ENCODE data around the gene FBXO46. TPM values are rescaled to one million over a fixed set of nuclear protein-coding genes. Genes with fewer than 3 reads are reported as not detected.

The FBXO46 gene
- total and polyA plus RNA-seq, 2 of the 4 experiments (the other 2 are of a cell fraction): 3.0 to 6.8 TPM

DNA sequence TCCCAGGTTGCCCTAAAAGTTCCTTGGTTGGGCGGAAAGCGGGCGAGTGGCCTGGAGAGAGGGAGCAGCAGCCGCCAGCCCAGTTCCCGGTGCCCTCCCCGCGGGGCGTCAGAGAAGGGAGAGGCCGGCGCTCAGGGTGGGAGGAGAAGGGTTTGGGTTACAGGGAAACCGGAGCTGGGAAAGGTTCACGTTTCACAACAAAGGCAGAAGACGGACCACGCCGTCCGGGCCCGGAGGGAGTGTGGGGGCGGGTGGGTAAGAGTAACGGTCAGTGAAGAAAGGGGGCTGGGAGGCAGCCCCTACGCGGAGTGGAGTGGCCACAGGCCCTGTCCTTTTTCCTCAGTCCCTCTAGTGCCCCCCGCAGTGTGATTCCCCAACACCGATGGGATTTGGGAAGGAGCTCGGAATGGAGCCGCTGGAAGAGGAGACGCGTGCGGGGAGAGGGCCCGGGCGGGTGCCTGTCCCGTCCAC lies 36.7 kb upstream of the FBXO46 start:
- DNase-seq: peak; percentile 89
- peaks cover 5% of the 10 kb centered on the region; the same call in 1 of the 2 replicates for H3K36me3 ChIP-seq (ENCODE audit: control insufficient read depth, insufficient read depth, low read length)
- peaks cover 22% of the 10 kb centered on the region for H3K4me1 ChIP-seq (ENCODE audit: control insufficient read depth, insufficient read depth, low read length)
- POLR2A ChIA-PET (ENCODE audit: unreplicated experiment): interaction anchor here (0.5 to 0.6 kb wide), 3 partner anchors 15 to 37 kb away, joined by 4 to 10 read pairs (median 5); partner anchors contain the start of gene FBXO46
- peak overlapping the region; percentile 86 for H4K91ac ChIP-seq (ENCODE audit: insufficient read depth, low read depth, low read length)
- H3K56ac ChIP-seq (ENCODE audit: extremely low read depth, insufficient read depth, low read length): peak overlapping the region; percentile 66
- peaks cover 0 to 20% of the 10 kb centered on the region in 2 experiments; a peak in 1 of 4 replicates for H3K79me1 ChIP-seq (ENCODE audit: low read depth in 1 of 2, low read length in 2 of 2)
- H2BK5ac ChIP-seq (ENCODE audit: low read depth, low read length, poor library complexity, severe bottlenecking): peak overlapping the region; percentile 97
- peak overlapping the region; percentile 98 for H2AK9ac ChIP-seq (replicated peaks; ENCODE audit: low read depth, low read length, poor library complexity)
- no TSS peak for BruUV-seq (replicated peaks)
- no peaks in the 10 kb centered on the region; the same call in 1 of the 2 replicates for H3K9me1 ChIP-seq (ENCODE audit: insufficient read depth, low read length)
- H2AFZ ChIP-seq (replicated peaks; ENCODE audit: low read length, poor library complexity): peak overlapping the region; percentile 88
- WGBS, 2 experiments (ENCODE audit: extremely low coverage in 2 of 2, insufficient read length in 1 of 2): 0% methylated on average over 5 of the region's 31 CpGs; no CpG with 5 or more reads in 1 of the 2 experiments
- H4K20me1 ChIP-seq (ENCODE audit: insufficient read depth, low read length): peaks cover 12% of the 10 kb centered on the region
- TF ChIP-seq CEBPB (IDR thresholded peaks at IDR 0.05; ENCODE audit: low read depth, low read length): peak; percentile 45; the same call in 1 of the 2 replicates
- TF ChIP-seq MXI1 (IDR thresholded peaks at IDR 0.05; ENCODE audit: borderline replicate concordance, low read depth, low read length): peak; percentile 44; the same call in 1 of the 2 replicates
- TF ChIP-seq RFX5 (IDR thresholded peaks at IDR 0.05; ENCODE audit: low read depth, low read length): no peak
- TF ChIP-seq MAZ (IDR thresholded peaks at IDR 0.05; ENCODE audit: borderline replicate concordance, low read depth, low read length): peak; percentile 87; the same call in 1 of the 2 replicates
- no peak for TF ChIP-seq SMC3 (IDR thresholded peaks at IDR 0.05; ENCODE audit: low read depth, low read length)
- peak overlapping the region; percentile 46; the same call in 1 of the 2 replicates for H4K5ac ChIP-seq (ENCODE audit: low read depth, low read length)
- H3K14ac ChIP-seq (replicated peaks; ENCODE audit: low read depth, low read length): peak overlapping the region; percentile 88; the same call in 1 of the 2 replicates
- peak overlapping the region; percentile 85 for H3K4ac ChIP-seq (ENCODE audit: low read depth, low read length)
- ATAC-seq (ENCODE audit: low read depth): peak; percentile 28
- peak overlapping the region; percentile 86 for H3K4me2 ChIP-seq (ENCODE audit: low read depth, low read length)
- CTCF ChIA-PET: interaction anchor here (0.6 to 1.2 kb wide), 3 partner anchors 32 to 222 kb away, joined by 3 to 6 read pairs (median 4); no protein-coding TSS in a partner anchor
- H3K4me3 ChIP-seq (ENCODE audit: insufficient read depth, low read depth, low read length): peak overlapping the region; percentile 62
- peak overlapping the region; percentile 89 for H3K9ac ChIP-seq (ENCODE audit: low read depth, low read length)
- intact Hi-C loops (cut with micrococcal nuclease): loop anchor here (2.0 kb wide), 1 partner anchor 37 kb away; the partner anchor contains the start of gene FBXO46
- H3K9me3 ChIP-seq (ENCODE audit: control insufficient read depth, insufficient read depth, low read length): no peaks in the 10 kb centered on the region
- peak overlapping the region; percentile 15 to 86; a peak in 2 of 4 replicates for H4K8ac ChIP-seq (ENCODE audit: low read depth in 2 of 2, low read length in 2 of 2)
- in situ Hi-C loops (cut with MboI; ENCODE audit: low sequenced_read_pairs): no loop called here
- peak overlapping the region; percentile 91 for H3K23ac ChIP-seq (ENCODE audit: low read depth, low read length)
- H2BK120ac ChIP-seq (ENCODE audit: low read depth, low read length): peak overlapping the region; percentile 63; the same call in 1 of the 2 replicates
- H2AK5ac ChIP-seq (ENCODE audit: low read depth, low read length): peak overlapping the region; percentile 81
- dilution Hi-C loops (cut with HindIII; ENCODE audit: low sequenced_read_pairs, unreplicated experiment): no loop called here
- H2BK20ac ChIP-seq (ENCODE audit: low read depth, low read length): no peak overlapping the region
- H3K18ac ChIP-seq (ENCODE audit: low read depth, low read length): peak overlapping the region; percentile 62; the same call in 1 of the 2 replicates
- peak overlapping the region; percentile 98 for H3K27ac ChIP-seq (ENCODE audit: insufficient read depth, low read length)
- no peaks in the 10 kb centered on the region for H3K27me3 ChIP-seq (ENCODE audit: control insufficient read depth, insufficient read depth, low read length)
- no peak overlapping the region for H2BK15ac ChIP-seq (ENCODE audit: low read depth, low read length)

All from IMR-90 (cell line).